CD4-positive, alpha-beta memory T cell (primary cell): ENCODE results near the gene AKAP6. TPM values are rescaled to one million over a fixed set of nuclear protein-coding genes. Genes with fewer than 3 reads are reported as not detected.

ENCODE experiments used
- CTCF ChIA-PET: fragments of 350-600 bp; sonication (Branson Sonifier 250); formaldehyde crosslinking; loops from one replicate; lab custom pipeline; 2021; ENCODE audit warnings: inconsistent platforms; ENCODE audit not compliant: partially characterized antibody; lab: Charles Lee
- POLR2A ChIA-PET: fragments of 350-600 bp; sonication (Branson Sonifier 250); formaldehyde crosslinking; loops from one replicate; lab custom pipeline; 2021; ENCODE audit not compliant: partially characterized antibody; lab: Charles Lee
- DNase-seq, 5 donors: peaks; one replicate each; pipeline versions ENCODE4 v3.0.0 to v3.0.0-alpha.2; 2020 to 2022; ENCODE audit warnings: mixed read lengths in 1 of 5
- H3K27ac ChIP-seq: one replicate; pipeline ENCODE4 v1.7.0; 2013; ENCODE audit warnings: low read depth, low read length
- H3K27me3 ChIP-seq: 2 replicates; pipeline ENCODE4 v1.7.0; 2013; ENCODE audit warnings: mild to moderate bottlenecking, low read length, moderate library complexity; ENCODE audit not compliant: insufficient read depth
- H3K36me3 ChIP-seq: 2 replicates; pipeline ENCODE4 v1.7.0; 2013; ENCODE audit warnings: mild to moderate bottlenecking, low read length, moderate library complexity; ENCODE audit not compliant: insufficient read depth
- H3K4me1 ChIP-seq: 2 replicates; pipeline ENCODE4 v1.7.0; 2013; ENCODE audit warnings: mild to moderate bottlenecking, low read length, moderate library complexity; ENCODE audit not compliant: insufficient read depth
- H3K4me3 ChIP-seq, 2 donors: one replicate each; pipeline ENCODE4 v1.7.0; 2013; ENCODE audit warnings: low read length in 2 of 2, mild to moderate bottlenecking in 1 of 2
- H3K9me3 ChIP-seq, 2 donors: one replicate each; pipeline ENCODE4 v1.7.0; 2013; ENCODE audit warnings: low read length in 2 of 2, control low read depth in 1 of 2; ENCODE audit not compliant: control insufficient read depth in 1 of 2
- H3K27ac Mint-ChIP-seq, 7 donors: one replicate each; pipeline ENCODE4 v1.8.0; 2020 to 2021; ENCODE audit warnings: mixed read lengths in 7 of 7, mild to moderate bottlenecking in 6 of 7, inconsistent platforms in 3 of 7, moderate library complexity in 3 of 7
- H3K27me3 Mint-ChIP-seq, 2 donors: one replicate each; pipeline ENCODE4 v1.8.0; 2020 to 2021; ENCODE audit warnings: mixed read lengths in 2 of 2
- H3K36me3 Mint-ChIP-seq, 2 donors: one replicate each; pipeline ENCODE4 v1.8.0; 2020 to 2021; ENCODE audit warnings: mixed read lengths in 2 of 2, inconsistent platforms in 1 of 2, mild to moderate bottlenecking in 1 of 2
- H3K4me1 Mint-ChIP-seq, 4 donors: one replicate each; pipeline ENCODE4 v1.8.0; 2020 to 2021; ENCODE audit warnings: mixed read lengths in 4 of 4, mild to moderate bottlenecking in 1 of 4
- H3K4me3 Mint-ChIP-seq, 8 donors: one replicate each; pipeline ENCODE4 v1.8.0; 2020 to 2021; ENCODE audit warnings: mixed read lengths in 8 of 8, mild to moderate bottlenecking in 7 of 8, moderate library complexity in 6 of 8, inconsistent platforms in 3 of 8
- H3K9me3 Mint-ChIP-seq, 8 donors: one replicate each; pipeline ENCODE4 v1.8.0; 2020 to 2021; ENCODE audit warnings: mixed read lengths in 8 of 8, mild to moderate bottlenecking in 5 of 8, inconsistent platforms in 3 of 8, moderate library complexity in 1 of 8
- intact Hi-C: fragments of 100-400 bp; cut with micrococcal nuclease; formaldehyde crosslinking; loops from one replicate; pipeline ENCODE4 v1.15.1; 2023
- polyA plus RNA-seq, 2 donors: library from polyadenylated mRNA; unstranded; fragments of 300-500 nt; fragmentation: Illumina TruSeq; gene quantifications; one replicate each; pipeline ENCODE4 v1.2.3, GENCODE V29; 2021
- total RNA-seq, 2 experiments: library from RNA; stranded (reverse); gene quantifications; one replicate each; pipeline ENCODE4 v1.2.3, GENCODE V29; 2021

Gene AKAP6
- total and polyA plus RNA-seq, 4 experiments from 2014 or later, result 0.98 to 4.4 (median 3.7) TPM; not detected in 1

DNA sequence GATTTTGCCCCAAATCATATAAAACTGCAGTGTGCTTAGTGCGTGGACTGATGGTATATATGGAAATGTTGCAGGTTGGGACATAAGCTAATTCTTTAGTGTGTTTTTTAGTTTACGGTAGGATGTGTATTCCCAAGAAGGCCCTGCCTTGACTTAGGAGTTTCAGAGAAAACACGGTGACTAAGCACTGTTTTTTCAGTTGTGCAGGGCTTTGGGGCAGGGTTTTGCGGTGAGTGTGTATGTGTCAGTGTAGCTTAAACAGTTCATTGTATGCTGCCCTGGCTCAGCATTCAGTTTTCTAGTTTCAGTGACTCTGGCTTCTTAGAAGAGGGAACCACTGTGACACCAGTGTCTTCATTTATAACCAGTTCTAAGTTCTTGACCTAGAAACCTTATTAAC is 101.2 kb downstream of the AKAP6 start:
- Mint-ChIP-seq H3K27ac (no peak overlapping the region), H3K9me3 (peaks cover 0 to 2% (median 0%) of the 10 kb centered on the region in 8 donors), H3K4me1 (no peaks in the 10 kb centered on the region), H3K4me3 (no peak overlapping the region), H3K27me3 (peaks cover 0 to 3% of the 10 kb centered on the region in 2 donors), H3K36me3 (no peaks in the 10 kb centered on the region)
- Histone ChIP-seq H3K9me3 (no peaks in the 10 kb centered on the region), H3K4me1 (no peaks in the 10 kb centered on the region), H3K27me3 (no peaks in the 10 kb centered on the region), H3K27ac (no peak overlapping the region), H3K4me3 (no peak overlapping the region), H3K36me3 (no peaks in the 10 kb centered on the region)
- ChIA-PET POLR2A (no interaction called here), CTCF (no interaction called here)
- intact Hi-C loops, result no loop called here
- no peak for DNase-seq

DNA sequence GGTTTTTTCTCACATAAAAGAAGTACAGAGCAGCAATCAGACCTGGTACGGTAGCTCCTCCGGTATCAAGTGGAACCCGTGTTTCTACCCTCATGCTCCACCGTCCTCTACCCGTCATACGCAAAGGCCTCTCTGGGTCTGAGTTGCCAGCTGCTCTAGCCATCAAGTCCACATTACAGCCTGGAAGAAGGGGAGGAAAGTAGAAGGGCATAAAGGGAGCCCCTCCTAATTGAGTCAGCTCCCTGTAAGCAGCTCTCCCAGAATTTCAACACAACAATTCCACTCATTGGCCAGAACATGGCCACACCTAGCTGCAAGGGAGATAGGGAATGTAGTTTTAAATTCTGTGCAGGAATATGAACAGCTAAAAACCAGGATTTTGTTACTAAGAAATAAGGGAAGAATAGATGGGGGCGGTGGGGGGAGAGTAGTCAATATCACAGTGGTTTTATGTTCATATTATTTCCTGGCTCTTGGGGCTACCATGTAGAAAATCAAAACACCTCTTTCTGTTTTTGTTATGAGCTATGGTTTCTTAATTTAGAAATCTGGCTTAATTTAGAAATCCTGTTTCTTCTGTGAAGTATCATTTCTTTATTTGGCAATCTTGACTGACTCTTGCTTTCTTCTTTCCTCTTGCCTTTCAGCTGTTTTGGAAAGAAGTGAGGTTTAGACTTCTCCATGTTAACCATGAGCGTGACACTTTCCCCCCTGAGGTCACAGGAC is 103.9 kb downstream of the AKAP6 start:
- DNase-seq, result no peak
- no peak overlapping the region for H3K4me3 ChIP-seq
- no peaks in the 10 kb centered on the region for H3K27me3 Mint-ChIP-seq
- no peak overlapping the region for H3K4me3 Mint-ChIP-seq
- POLR2A ChIA-PET, result no interaction called here
- H3K36me3 Mint-ChIP-seq, result no peaks in the 10 kb centered on the region
- intact Hi-C loops, result no loop called here
- H3K9me3 ChIP-seq, result no peaks in the 10 kb centered on the region
- no peaks in the 10 kb centered on the region for H3K36me3 ChIP-seq
- H3K27ac Mint-ChIP-seq, result no peak overlapping the region
- CTCF ChIA-PET, result no interaction called here
- no peaks in the 10 kb centered on the region for H3K4me1 ChIP-seq
- H3K4me1 Mint-ChIP-seq, result no peaks in the 10 kb centered on the region
- no peaks in the 10 kb centered on the region for H3K27me3 ChIP-seq
- no peak overlapping the region for H3K27ac ChIP-seq
- H3K9me3 Mint-ChIP-seq, result no peaks in the 10 kb centered on the region

DNA sequence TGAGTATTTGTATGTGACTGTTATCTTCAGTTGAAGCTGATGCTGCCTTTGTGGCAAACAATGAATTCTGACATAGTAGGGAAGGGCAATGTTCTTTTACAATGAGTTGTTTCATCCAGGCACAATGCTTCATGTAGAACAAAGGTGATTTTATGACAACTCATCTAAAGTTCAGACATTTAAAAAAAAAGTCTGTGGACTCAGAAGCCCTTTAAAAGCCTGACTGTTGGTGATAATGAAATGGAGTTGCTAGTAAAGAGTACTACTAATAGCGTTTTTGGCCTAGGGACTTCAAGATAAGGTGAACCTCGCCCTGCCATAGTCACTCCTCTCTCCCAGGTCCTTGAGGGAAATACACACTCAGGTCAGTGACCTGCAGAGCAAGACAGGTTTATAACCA is 105.1 kb downstream of the AKAP6 start:
- Histone ChIP-seq H3K27ac (no peak overlapping the region), H3K4me1 (no peaks in the 10 kb centered on the region), H3K4me3 (no peak overlapping the region), H3K27me3 (no peaks in the 10 kb centered on the region), H3K36me3 (no peaks in the 10 kb centered on the region), H3K9me3 (no peaks in the 10 kb centered on the region)
- no peak for DNase-seq
- H3K27ac Mint-ChIP-seq, result no peak overlapping the region
- ChIA-PET CTCF (no interaction called here), POLR2A (no interaction called here)
- H3K4me1 Mint-ChIP-seq, result no peaks in the 10 kb centered on the region
- no peak overlapping the region for H3K4me3 Mint-ChIP-seq
- intact Hi-C loops, result no loop called here
- no peaks in the 10 kb centered on the region for H3K9me3 Mint-ChIP-seq
- H3K27me3 Mint-ChIP-seq, result no peaks in the 10 kb centered on the region
- no peaks in the 10 kb centered on the region for H3K36me3 Mint-ChIP-seq

DNA sequence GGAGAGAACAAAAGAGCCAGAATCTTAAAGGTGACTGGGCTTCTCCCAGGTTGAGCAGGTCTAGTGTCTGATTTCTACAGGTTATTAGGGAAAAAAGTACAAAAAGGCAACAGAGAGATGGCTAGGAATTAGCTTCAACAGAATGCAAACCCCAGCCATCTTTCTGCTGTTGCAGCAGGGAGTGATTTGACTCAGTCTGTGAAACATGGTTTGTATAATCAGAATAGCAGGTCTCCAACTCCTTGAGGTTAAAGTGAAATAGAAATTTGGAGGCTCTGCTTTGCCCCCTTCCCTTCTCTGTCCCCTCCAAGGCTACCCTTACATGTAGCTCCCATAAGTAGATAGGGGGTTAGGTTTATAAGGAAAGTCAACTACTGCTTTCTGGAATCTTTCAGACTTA is 105.8 kb downstream of the AKAP6 start:
- no peak for DNase-seq
- no peaks in the 10 kb centered on the region for H3K4me1 Mint-ChIP-seq
- H3K9me3 Mint-ChIP-seq, result peaks cover 0 to 5% (median 0%) of the 10 kb centered on the region in 8 donors
- H3K36me3 ChIP-seq, result no peaks in the 10 kb centered on the region
- H3K4me3 Mint-ChIP-seq, result no peak overlapping the region
- H3K27ac Mint-ChIP-seq, result no peak overlapping the region
- ChIA-PET CTCF (interaction anchor here (0.6 kb wide), 1 partner anchor 100 kb away, joined by 3 read pairs; no protein-coding TSS in a partner anchor), POLR2A (no interaction called here)
- H3K4me1 ChIP-seq, result no peaks in the 10 kb centered on the region
- intact Hi-C loops, result no loop called here
- H3K36me3 Mint-ChIP-seq, result no peaks in the 10 kb centered on the region
- H3K27me3 ChIP-seq, result no peaks in the 10 kb centered on the region
- H3K27me3 Mint-ChIP-seq, result no peaks in the 10 kb centered on the region
- H3K9me3 ChIP-seq, result no peaks in the 10 kb centered on the region
- no peak overlapping the region for H3K4me3 ChIP-seq
- H3K27ac ChIP-seq, result no peak overlapping the region

DNA sequence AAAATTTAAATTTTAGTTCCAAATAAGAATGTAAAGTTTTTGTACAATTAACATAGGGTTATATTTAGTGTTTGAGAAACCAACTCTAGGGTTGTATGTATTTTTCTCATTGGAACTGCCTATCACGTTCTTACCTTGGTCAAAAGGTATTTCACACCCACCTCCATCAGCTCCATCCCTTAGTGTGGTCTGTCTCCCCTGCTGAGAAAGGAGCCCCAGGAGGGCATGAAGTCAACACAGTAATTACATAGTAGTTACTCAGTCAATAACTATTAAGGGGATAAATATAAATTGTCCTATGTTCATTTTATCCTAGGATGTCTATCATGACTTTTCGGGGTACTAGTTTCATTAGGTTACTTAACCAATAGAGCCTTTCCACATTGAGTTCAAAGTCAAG is 106.3 kb downstream of the AKAP6 start:
- Histone ChIP-seq H3K4me1 (no peaks in the 10 kb centered on the region), H3K9me3 (no peaks in the 10 kb centered on the region), H3K27ac (no peak overlapping the region), H3K27me3 (no peaks in the 10 kb centered on the region), H3K36me3 (no peaks in the 10 kb centered on the region), H3K4me3 (no peak overlapping the region)
- Mint-ChIP-seq H3K4me1 (no peaks in the 10 kb centered on the region), H3K9me3 (peaks cover 0 to 6% (median 0%) of the 10 kb centered on the region in 8 donors), H3K4me3 (no peak overlapping the region), H3K27me3 (no peaks in the 10 kb centered on the region), H3K36me3 (no peaks in the 10 kb centered on the region), H3K27ac (no peak overlapping the region)
- ChIA-PET POLR2A (no interaction called here), CTCF (interaction anchor here (0.6 kb wide), 1 partner anchor 99 kb away, joined by 3 read pairs; no protein-coding TSS in a partner anchor)
- intact Hi-C loops, result no loop called here
- DNase-seq, result no peak

DNA sequence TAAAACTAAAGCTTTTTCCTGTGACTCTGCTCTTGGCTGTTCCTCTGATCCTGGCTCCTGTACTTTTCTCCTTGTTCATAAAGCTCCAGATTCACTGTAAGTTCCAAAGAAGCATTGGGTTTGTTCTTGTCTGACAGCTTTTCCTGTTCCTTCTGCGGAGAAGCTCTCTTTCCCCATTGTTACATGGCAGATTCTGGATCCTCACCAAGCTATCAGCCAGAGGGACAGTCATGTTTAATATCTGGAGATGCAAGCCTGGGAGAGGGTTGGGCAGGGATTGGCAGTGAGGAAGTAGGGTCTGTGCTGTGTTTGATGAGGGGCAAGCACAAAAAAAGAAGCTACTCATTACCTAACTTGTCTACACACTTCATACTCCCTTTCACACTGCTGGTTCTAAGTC is 107.9 kb downstream of the AKAP6 start:
- Histone ChIP-seq H3K9me3 (no peaks in the 10 kb centered on the region), H3K27me3 (no peaks in the 10 kb centered on the region), H3K36me3 (no peaks in the 10 kb centered on the region), H3K4me3 (no peak overlapping the region), H3K4me1 (no peaks in the 10 kb centered on the region), H3K27ac (no peak overlapping the region)
- Mint-ChIP-seq H3K9me3 (peaks cover 0 to 6% (median 0%) of the 10 kb centered on the region in 8 donors), H3K36me3 (no peaks in the 10 kb centered on the region), H3K27me3 (no peaks in the 10 kb centered on the region), H3K4me3 (no peak overlapping the region), H3K4me1 (no peaks in the 10 kb centered on the region), H3K27ac (no peak overlapping the region)
- ChIA-PET POLR2A (no interaction called here), CTCF (no interaction called here)
- DNase-seq, result no peak
- intact Hi-C loops, result no loop called here

DNA sequence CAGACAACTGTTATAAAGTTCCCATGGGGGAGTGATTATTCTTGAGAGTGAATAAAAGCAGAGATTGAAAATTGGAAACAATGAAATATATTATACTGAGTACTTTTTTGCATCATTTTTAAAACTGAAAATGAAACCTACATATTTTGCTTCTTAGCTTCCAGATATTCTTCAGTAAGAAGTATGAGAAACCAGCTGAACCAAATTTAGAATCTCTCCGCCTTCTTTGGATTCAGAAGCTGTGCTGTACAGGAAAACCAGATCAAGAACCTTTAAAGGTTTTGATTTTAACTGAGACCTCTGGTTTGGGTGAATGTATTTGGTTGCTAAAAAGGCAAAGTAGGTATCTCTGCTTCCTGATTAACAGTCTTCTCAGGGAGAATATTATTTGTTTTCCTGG is 109.4 kb downstream of the AKAP6 start:
- Mint-ChIP-seq H3K9me3 (peaks cover 0 to 6% (median 0%) of the 10 kb centered on the region in 8 donors), H3K27me3 (no peaks in the 10 kb centered on the region), H3K27ac (no peak overlapping the region), H3K4me3 (no peak overlapping the region), H3K4me1 (no peaks in the 10 kb centered on the region), H3K36me3 (no peaks in the 10 kb centered on the region)
- H3K27ac ChIP-seq, result no peak overlapping the region
- no peaks in the 10 kb centered on the region for H3K36me3 ChIP-seq
- H3K27me3 ChIP-seq, result no peaks in the 10 kb centered on the region
- no peaks in the 10 kb centered on the region for H3K4me1 ChIP-seq
- no peaks in the 10 kb centered on the region for H3K9me3 ChIP-seq
- CTCF ChIA-PET, result no interaction called here
- intact Hi-C loops, result no loop called here
- DNase-seq, result no peak
- POLR2A ChIA-PET, result no interaction called here
- H3K4me3 ChIP-seq, result no peak overlapping the region
